ENCODE data around the gene BEX1. TPM values are rescaled to one million over a fixed set of nuclear protein-coding genes. Genes with fewer than 3 reads are reported as not detected.
A peak's percentile ranks its signal among the peaks of the same experiment; 100 is the strongest.

Gene BEX1
- total RNA-seq, 1 experiment from 2014 or later, result not detected

DNA sequence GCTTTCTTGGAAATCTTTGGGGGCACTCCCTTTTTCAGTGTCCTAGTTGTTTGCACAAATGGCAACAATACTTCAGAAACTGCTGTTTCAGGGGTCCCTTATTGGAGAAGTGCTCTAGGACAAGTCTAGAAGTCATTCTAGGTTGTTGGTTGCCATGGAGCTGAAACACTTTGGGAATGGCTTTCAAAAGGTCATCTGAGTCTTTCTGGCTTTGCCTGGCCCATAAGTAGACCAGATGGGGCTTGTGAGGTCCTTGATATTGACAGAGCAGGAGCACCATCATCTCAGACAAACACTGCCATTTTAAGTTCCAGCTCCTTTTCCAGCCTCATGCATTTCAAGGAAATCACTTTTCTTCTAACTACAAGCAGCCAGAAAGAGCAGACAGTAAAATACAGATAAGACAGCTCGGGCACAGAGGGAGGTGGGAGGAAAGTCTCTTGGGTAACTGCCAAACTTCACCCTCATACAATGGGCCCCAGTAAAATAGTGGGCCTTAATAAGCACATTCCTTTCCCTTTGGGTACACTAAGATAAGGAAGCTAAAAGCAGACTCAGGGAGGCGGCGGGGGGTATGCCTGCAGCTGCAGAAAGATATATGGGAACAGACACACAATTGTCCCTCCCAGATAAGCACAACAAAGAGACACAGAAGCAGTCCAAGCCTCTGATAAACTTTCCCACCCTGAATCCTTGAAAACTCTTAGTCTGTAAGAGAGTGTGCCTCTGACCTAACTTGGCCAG is 37.5 kb upstream of the BEX1 start:
- no TSS peak for BruUV-seq (replicated peaks)
- no peaks in the 10 kb centered on the region for H3K27me3 Mint-ChIP-seq (ENCODE audit: insufficient read depth, unreplicated experiment)
- H3K4me1 Mint-ChIP-seq (ENCODE audit: low read depth, unreplicated experiment), result peaks cover 6% of the 10 kb centered on the region
- H3K36me3 Mint-ChIP-seq (ENCODE audit: insufficient read depth, unreplicated experiment), result no peaks in the 10 kb centered on the region
- H3K4me3 Mint-ChIP-seq (ENCODE audit: unreplicated experiment), result no peak overlapping the region
- no peak for TF ChIP-seq CTCF (IDR thresholded peaks at IDR 0.05; ENCODE audit: insufficient read depth in 1 of 2, low read depth in 1 of 2, low read length in 1 of 2, severe bottlenecking in 1 of 2, unreplicated experiment in 1 of 2)
- H3K27ac Mint-ChIP-seq (ENCODE audit: unreplicated experiment), result no peak overlapping the region
- Histone ChIP-seq H3K9me3 (no peaks in the 10 kb centered on the region), H3K4me3 (ENCODE audit: low read depth, low read length) (no peak overlapping the region), H3K4me1 (0 out of 2 replicates have a peak, but pooled peaks cover 13% of the 10 kb centered on the region), H3K27me3 (replicated peaks; ENCODE audit: control insufficient read depth, insufficient read depth, low read length) (no peaks in the 10 kb centered on the region), H3K36me3 (ENCODE audit: control insufficient read depth, insufficient read depth, low read length) (no peaks in the 10 kb centered on the region)
- peak; percentile 36 to 77 for DNase-seq
- intact Hi-C loops (cut with micrococcal nuclease; ENCODE audit: unreplicated experiment), result no loop called here
- ChIA-PET CTCF (no interaction called here), POLR2A (no interaction called here)
- H3K9me3 Mint-ChIP-seq (ENCODE audit: unreplicated experiment), result no peaks in the 10 kb centered on the region

DNA sequence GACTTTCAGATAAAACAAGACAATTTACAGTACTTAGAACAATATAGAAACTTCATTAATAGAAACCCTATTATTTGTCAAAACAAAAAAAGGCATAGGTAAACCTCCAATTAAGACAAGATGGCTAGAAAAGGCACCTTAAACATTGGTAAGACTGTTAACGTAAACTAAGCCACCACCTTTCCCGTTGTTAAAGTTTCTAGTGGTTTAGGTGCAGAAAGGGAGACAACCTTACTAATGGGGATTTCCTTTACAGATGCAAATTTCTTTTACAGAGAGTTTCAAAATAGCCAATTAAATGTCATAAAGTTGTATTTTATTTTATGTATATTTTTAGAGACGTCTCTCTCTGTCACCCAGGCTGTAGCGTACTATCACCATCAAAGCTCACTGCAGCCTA is 36.5 kb upstream of the BEX1 start:
- DNase-seq, result no peak
- no peaks in the 10 kb centered on the region for H3K9me3 ChIP-seq
- no peaks in the 10 kb centered on the region for H3K27me3 Mint-ChIP-seq (ENCODE audit: insufficient read depth, unreplicated experiment)
- H3K4me1 Mint-ChIP-seq (ENCODE audit: low read depth, unreplicated experiment), result peaks cover 6% of the 10 kb centered on the region
- no peak overlapping the region for H3K4me3 Mint-ChIP-seq (ENCODE audit: unreplicated experiment)
- ChIA-PET CTCF (no interaction called here), POLR2A (no interaction called here)
- no peak for TF ChIP-seq CTCF (IDR thresholded peaks at IDR 0.05; ENCODE audit: insufficient read depth in 1 of 2, low read depth in 1 of 2, low read length in 1 of 2, severe bottlenecking in 1 of 2, unreplicated experiment in 1 of 2)
- H3K4me3 ChIP-seq (ENCODE audit: low read depth, low read length), result no peak overlapping the region
- no peak overlapping the region for H3K27ac Mint-ChIP-seq (ENCODE audit: unreplicated experiment)
- intact Hi-C loops (cut with micrococcal nuclease; ENCODE audit: unreplicated experiment), result no loop called here
- no peaks in the 10 kb centered on the region for H3K27me3 ChIP-seq (replicated peaks; ENCODE audit: control insufficient read depth, insufficient read depth, low read length)
- 0 out of 2 replicates have a peak, but pooled peaks cover 13% of the 10 kb centered on the region for H3K4me1 ChIP-seq
- no peaks in the 10 kb centered on the region for H3K36me3 ChIP-seq (ENCODE audit: control insufficient read depth, insufficient read depth, low read length)
- H3K36me3 Mint-ChIP-seq (ENCODE audit: insufficient read depth, unreplicated experiment), result no peaks in the 10 kb centered on the region
- no peaks in the 10 kb centered on the region for H3K9me3 Mint-ChIP-seq (ENCODE audit: unreplicated experiment)
- BruUV-seq (replicated peaks), result no TSS peak

GRCh38 chrX:103099691-103100090 is 35.7 kb upstream of the BEX1 start:
- TF ChIP-seq CTCF (IDR thresholded peaks at IDR 0.05; ENCODE audit: insufficient read depth in 1 of 2, low read depth in 1 of 2, low read length in 1 of 2, severe bottlenecking in 1 of 2, unreplicated experiment in 1 of 2), result no peak
- H3K9me3 Mint-ChIP-seq (ENCODE audit: unreplicated experiment), result no peaks in the 10 kb centered on the region
- ChIA-PET POLR2A (no interaction called here), CTCF (no interaction called here)
- H3K27me3 Mint-ChIP-seq (ENCODE audit: insufficient read depth, unreplicated experiment), result no peaks in the 10 kb centered on the region
- intact Hi-C loops (cut with micrococcal nuclease; ENCODE audit: unreplicated experiment), result no loop called here
- H3K27ac Mint-ChIP-seq (ENCODE audit: unreplicated experiment), result no peak overlapping the region
- Histone ChIP-seq H3K4me3 (ENCODE audit: low read depth, low read length) (no peak overlapping the region), H3K9me3 (no peaks in the 10 kb centered on the region), H3K36me3 (ENCODE audit: control insufficient read depth, insufficient read depth, low read length) (no peaks in the 10 kb centered on the region), H3K27me3 (replicated peaks; ENCODE audit: control insufficient read depth, insufficient read depth, low read length) (no peaks in the 10 kb centered on the region), H3K4me1 (0 out of 2 replicates have a peak, but pooled peaks cover 13% of the 10 kb centered on the region)
- no peaks in the 10 kb centered on the region for H3K36me3 Mint-ChIP-seq (ENCODE audit: insufficient read depth, unreplicated experiment)
- no peak for DNase-seq
- H3K4me1 Mint-ChIP-seq (ENCODE audit: low read depth, unreplicated experiment), result peaks cover 6% of the 10 kb centered on the region
- H3K4me3 Mint-ChIP-seq (ENCODE audit: unreplicated experiment), result no peak overlapping the region
- no TSS peak for BruUV-seq (replicated peaks)

Data from Caco-2 (cell line).